Amniotic epithelial cell (primary cell): ENCODE measurements around the gene CANT1.
A peak's percentile ranks its signal among the peaks of the same experiment; 100 is the strongest.

Experiments
- DNase-seq: peaks from one replicate; pipeline ENCODE4 v3.0.0-alpha.2; 2010; ENCODE audit warnings: low read depth

The CANT1 gene

GRCh38 chr17:79009397-79010303 is at the start of gene CANT1:
TSS of gene CANT1 (minus strand) at chr17:79009764. CDS start at chr17:78997622, 12,142 bp downstream.
- DNase-seq: peak; percentile 74

GRCh38 chr17:79057737-79058385 is 48.3 kb upstream of the CANT1 start:
- no peak for DNase-seq

- DNase-seq: no peak
Observed at GRCh38 chr17:79055197-79055596, 45.6 kb upstream of the CANT1 start.

- peak; percentile 29 for DNase-seq
Observed at GRCh38 chr17:79054200-79054960, 44.8 kb upstream of the CANT1 start.

GRCh38 chr17:79053251-79053925 is 43.8 kb upstream of the CANT1 start:
- DNase-seq: no peak

- no peak for DNase-seq
Observed at GRCh38 chr17:79052131-79052530, 42.6 kb upstream of the CANT1 start.

GRCh38 chr17:79051306-79051705 is 41.7 kb upstream of the CANT1 start:
- DNase-seq: no peak

- DNase-seq: no peak
Observed at GRCh38 chr17:79050551-79050950, 41.0 kb upstream of the CANT1 start.

- DNase-seq: no peak
Observed at GRCh38 chr17:79049821-79050220, 40.3 kb upstream of the CANT1 start.

GRCh38 chr17:79048826-79049755 is 39.5 kb upstream of the CANT1 start:
- no peak for DNase-seq

- no peak for DNase-seq
Observed at GRCh38 chr17:79047923-79048825, 38.6 kb upstream of the CANT1 start.

- no peak for DNase-seq
Observed at GRCh38 chr17:79047291-79047920, 37.8 kb upstream of the CANT1 start.

GRCh38 chr17:79046916-79047280 is 37.3 kb upstream of the CANT1 start:
- no peak for DNase-seq

GRCh38 chr17:79046197-79046915 is 36.8 kb upstream of the CANT1 start:
- DNase-seq: no peak

- DNase-seq: peak; percentile 46
Observed at GRCh38 chr17:79045842-79046196, 36.3 kb upstream of the CANT1 start.

- no peak for DNase-seq
Observed at GRCh38 chr17:79045001-79045729, 35.6 kb upstream of the CANT1 start.

GRCh38 chr17:79044462-79044861 is 34.9 kb upstream of the CANT1 start:
- DNase-seq: no peak

- DNase-seq: no peak
Observed at GRCh38 chr17:79043931-79044320, 34.4 kb upstream of the CANT1 start.
